K562 (cell line): Measurements from ENCODE around the gene KRTAP6-1.

Experiments used
- E2F5 ChIP-seq: sonication (generic); formaldehyde crosslinking; IDR thresholded peaks from 2 replicates; pipeline ENCODE4 v1.8.0; 2022; ENCODE audit warnings: mild to moderate bottlenecking, missing genetic modification reagents
- FOS ChIP-seq: IDR thresholded peaks from 3 replicates; pipeline ENCODE4 v1.6.1; 2011; ENCODE audit not compliant: insufficient read length; ENCODE audit errors: extremely low read depth
- FOXK1 ChIP-seq: sonication (generic); formaldehyde crosslinking; IDR thresholded peaks from 2 replicates; pipeline ENCODE4 v1.8.0; 2022; ENCODE audit warnings: missing genetic modification reagents, mild to moderate bottlenecking, borderline replicate concordance
- FOXP4 ChIP-seq: sonication (generic); formaldehyde crosslinking; IDR thresholded peaks from 2 replicates; pipeline ENCODE4 v1.8.0; 2022; ENCODE audit warnings: mild to moderate bottlenecking, missing genetic modification reagents, borderline replicate concordance
- KDM1A ChIP-seq, 2 experiments: fragments of 450-650 bp; IDR thresholded peaks; 2 replicates each; pipeline ENCODE4 v1.6.1; 2016; ENCODE audit warnings: mild to moderate bottlenecking in 2 of 2
- MTA1 ChIP-seq: fragments of 450-650 bp; IDR thresholded peaks from 2 replicates; pipeline ENCODE4 v1.6.1; 2017; ENCODE audit warnings: borderline replicate concordance
- POLR2A ChIP-seq: fragments of 450-650 bp; conservative IDR thresholded peaks from 2 replicates; pipeline ENCODE4 v1.6.1; 2016
- POLR2AphosphoS5 ChIP-seq: IDR thresholded peaks from 2 replicates; pipeline ENCODE4 v1.6.1; 2011; ENCODE audit warnings: mild to moderate bottlenecking, low read depth, low read length, moderate library complexity; ENCODE audit not compliant: control insufficient read depth, insufficient read depth
- TFAP4 ChIP-seq: sonication (generic); formaldehyde crosslinking; IDR thresholded peaks from 2 replicates; pipeline ENCODE4 v1.8.0; 2022; ENCODE audit warnings: missing genetic modification reagents, mild to moderate bottlenecking, moderate library complexity, borderline replicate concordance
- ZNF143 ChIP-seq: sonication (generic); formaldehyde crosslinking; IDR thresholded peaks from 2 replicates; pipeline ENCODE4 v1.9.0; 2022; ENCODE audit warnings: mild to moderate bottlenecking, missing genetic modification reagents
- ZNF24 ChIP-seq: fragments of 450-650 bp; IDR thresholded peaks from 2 replicates; pipeline ENCODE4 v1.6.1; 2016
- ZNF655 ChIP-seq: fragments of 250-450 bp; sonication (Bioruptor Pico); IDR thresholded peaks from 2 replicates; pipeline ENCODE4 v1.5.0; 2021
- TF ChIP-seq, protein P1 (sequence below), 3 experiments: IDR thresholded peaks in 2 of 3; conservative IDR thresholded peaks in 1 of 3; 2 replicates each; pipeline ENCODE4 v1.5.1; 2011 to 2012; ENCODE audit warnings: low read length in 3 of 3, mild to moderate bottlenecking in 3 of 3, control low read depth in 2 of 3, improper control_type of control experiment in 1 of 3, inconsistent platforms in 1 of 3, low read depth in 1 of 3, mixed read lengths in 1 of 3, moderate library complexity in 1 of 3; ENCODE audit not compliant: insufficient read depth in 2 of 3
- TF ChIP-seq, protein P2 (sequence below): sonication (generic); formaldehyde crosslinking; IDR thresholded peaks from 2 replicates; pipeline ENCODE4 v1.8.1; 2022; ENCODE audit warnings: missing genetic modification reagents

- TF ChIP-seq FOS (no peak), ZNF143 (CRISPR knock-in tag) (no peak), ZNF24 (no peak), E2F5 (CRISPR knock-in tag) (no peak), POLR2A (no peak), KDM1A (IDR thresholded peaks at IDR 0.05) (no peak), ZNF655 (CRISPR knock-in tag) (no peak), FOXP4 (no peak), TFAP4 (CRISPR knock-in tag) (no peak), POLR2AphosphoS5 (no peak), FOXK1 (no peak), MTA1 (no peak)
- TF ChIP-seq, protein P1, sequence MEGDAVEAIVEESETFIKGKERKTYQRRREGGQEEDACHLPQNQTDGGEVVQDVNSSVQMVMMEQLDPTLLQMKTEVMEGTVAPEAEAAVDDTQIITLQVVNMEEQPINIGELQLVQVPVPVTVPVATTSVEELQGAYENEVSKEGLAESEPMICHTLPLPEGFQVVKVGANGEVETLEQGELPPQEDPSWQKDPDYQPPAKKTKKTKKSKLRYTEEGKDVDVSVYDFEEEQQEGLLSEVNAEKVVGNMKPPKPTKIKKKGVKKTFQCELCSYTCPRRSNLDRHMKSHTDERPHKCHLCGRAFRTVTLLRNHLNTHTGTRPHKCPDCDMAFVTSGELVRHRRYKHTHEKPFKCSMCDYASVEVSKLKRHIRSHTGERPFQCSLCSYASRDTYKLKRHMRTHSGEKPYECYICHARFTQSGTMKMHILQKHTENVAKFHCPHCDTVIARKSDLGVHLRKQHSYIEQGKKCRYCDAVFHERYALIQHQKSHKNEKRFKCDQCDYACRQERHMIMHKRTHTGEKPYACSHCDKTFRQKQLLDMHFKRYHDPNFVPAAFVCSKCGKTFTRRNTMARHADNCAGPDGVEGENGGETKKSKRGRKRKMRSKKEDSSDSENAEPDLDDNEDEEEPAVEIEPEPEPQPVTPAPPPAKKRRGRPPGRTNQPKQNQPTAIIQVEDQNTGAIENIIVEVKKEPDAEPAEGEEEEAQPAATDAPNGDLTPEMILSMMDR (IDR thresholded peaks at IDR 0.05 in 2 of 3, conservative IDR thresholded peaks at IDR 0.05 in 1 of 3; ENCODE audit: insufficient read depth in 2 of 3, low read depth in 1 of 3, low read length in 3 of 3) = no peak
- TF ChIP-seq, protein P2, sequence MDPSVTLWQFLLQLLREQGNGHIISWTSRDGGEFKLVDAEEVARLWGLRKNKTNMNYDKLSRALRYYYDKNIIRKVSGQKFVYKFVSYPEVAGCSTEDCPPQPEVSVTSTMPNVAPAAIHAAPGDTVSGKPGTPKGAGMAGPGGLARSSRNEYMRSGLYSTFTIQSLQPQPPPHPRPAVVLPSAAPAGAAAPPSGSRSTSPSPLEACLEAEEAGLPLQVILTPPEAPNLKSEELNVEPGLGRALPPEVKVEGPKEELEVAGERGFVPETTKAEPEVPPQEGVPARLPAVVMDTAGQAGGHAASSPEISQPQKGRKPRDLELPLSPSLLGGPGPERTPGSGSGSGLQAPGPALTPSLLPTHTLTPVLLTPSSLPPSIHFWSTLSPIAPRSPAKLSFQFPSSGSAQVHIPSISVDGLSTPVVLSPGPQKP (CRISPR knock-in tag) = no peak
Observed at GRCh38 chr21:30625449-30626165, 11.9 kb upstream of the KRTAP6-1 start.
